Stomach (tissue), 9 donors: ENCODE results near the gene GLI1. TPM values are rescaled to one million over a fixed set of nuclear protein-coding genes. Genes with fewer than 3 reads are reported as not detected.

Experiments
- DNase-seq, 2 donors: peaks; one replicate each; pipeline versions ENCODE4 v3.0.0 to v3.0.0-alpha.2; 2013 to 2019
- H3K27ac ChIP-seq, 5 donors: fragments of 200-600 bp in 4 of 5; sonication (generic) in 4 of 5; one replicate each; pipeline ENCODE4 v1.5.1; 2013 to 2019; ENCODE audit warnings: mild to moderate bottlenecking in 1 of 5, moderate library complexity in 1 of 5
- H3K27me3 ChIP-seq, 3 donors: fragments of 200-600 bp; sonication (generic); one replicate each; pipeline ENCODE4 v1.5.1; 2017 to 2019; ENCODE audit warnings: mixed run types in 1 of 3
- H3K36me3 ChIP-seq, 4 donors: fragments of 200-600 bp; sonication (generic); 1 replicate in 3 of 4; 2 replicates in 1 of 4; pipeline ENCODE4 v1.5.1; 2016 to 2019
- H3K4me1 ChIP-seq, 4 donors: fragments of 200-600 bp; sonication (generic); one replicate each; pipeline ENCODE4 v1.5.1; 2016 to 2019
- H3K4me3 ChIP-seq, 4 donors: fragments of 200-600 bp; sonication (generic) in 3 of 4; one replicate each; pipeline ENCODE4 v1.5.1; 2016 to 2019; ENCODE audit warnings: mild to moderate bottlenecking in 1 of 4
- H3K9me3 ChIP-seq, 4 donors: fragments of 200-600 bp; sonication (generic); one replicate each; pipeline ENCODE4 v1.5.1; 2016 to 2019
- EP300 ChIP-seq: sonication (generic); formaldehyde crosslinking; IDR thresholded peaks from one replicate; pipeline ENCODE4 v1.6.1; 2017; ENCODE audit warnings: antibody characterized with exemption
- POLR2A ChIP-seq, 4 donors: fragments of 450-650 bp; IDR thresholded peaks; one replicate each; pipeline ENCODE4 v1.6.1; 2016; ENCODE audit warnings: antibody characterized with exemption in 4 of 4, control low read depth in 2 of 4, mild to moderate bottlenecking in 1 of 4, moderate library complexity in 1 of 4
- POLR2AphosphoS5 ChIP-seq, 3 donors: sonication (generic); formaldehyde crosslinking; IDR thresholded peaks; one replicate each; pipeline ENCODE4 v1.6.1; 2016; ENCODE audit warnings: antibody characterized with exemption in 3 of 3
- WGBS, 5 donors: extraction: QIAGEN DNeasy Blood & Tissue Kit in 3 of 5; methylation state at CpG; one replicate each; pipeline versions ENCODE4 v1.1.5 to v1.1.7; 2013 to 2018; 5-methylcytosine and 5-hydroxymethylcytosine counted together
- intact Hi-C: fragments of 100-400 bp; cut with DNase I; formaldehyde crosslinking; loops from one replicate; pipeline ENCODE4 v1.15.1; 2023; ENCODE audit warnings: low total_unique reads
- polyA plus RNA-seq, 3 donors: library from polyadenylated mRNA; stranded (reverse); fragments of 200-250 nt; gene quantifications; one replicate each; pipeline ENCODE4 v1.2.3, GENCODE V29; 2013
- total RNA-seq, 5 donors: library from RNA; depleted of rRNA; stranded (reverse); fragments of >200 nt; gene quantifications; one replicate each; pipeline versions ENCODE4 v1.1.0 to v1.2.3, GENCODE V29; 2014 to 2016
- TF ChIP-seq, protein P1 (sequence below), 7 experiments: fragments of 450-650 bp in 4 of 7; fragments of 200-600 bp in 3 of 7; sonication (generic) in 3 of 7; IDR thresholded peaks; one replicate each; pipeline ENCODE4 v1.5.1; 2016 to 2019; ENCODE audit warnings: antibody characterized with exemption in 7 of 7, control low read depth in 2 of 7, mild to moderate bottlenecking in 1 of 7
- donor health status: healthy with polysubstance abuse.
- donor health status: Bipolar disorder and iron deficiency.
- donor health status: healthy.

The GLI1 gene
- total and polyA plus RNA-seq, 8 donors, result 0.14 to 4.0 (median 0.73) TPM

DNA sequence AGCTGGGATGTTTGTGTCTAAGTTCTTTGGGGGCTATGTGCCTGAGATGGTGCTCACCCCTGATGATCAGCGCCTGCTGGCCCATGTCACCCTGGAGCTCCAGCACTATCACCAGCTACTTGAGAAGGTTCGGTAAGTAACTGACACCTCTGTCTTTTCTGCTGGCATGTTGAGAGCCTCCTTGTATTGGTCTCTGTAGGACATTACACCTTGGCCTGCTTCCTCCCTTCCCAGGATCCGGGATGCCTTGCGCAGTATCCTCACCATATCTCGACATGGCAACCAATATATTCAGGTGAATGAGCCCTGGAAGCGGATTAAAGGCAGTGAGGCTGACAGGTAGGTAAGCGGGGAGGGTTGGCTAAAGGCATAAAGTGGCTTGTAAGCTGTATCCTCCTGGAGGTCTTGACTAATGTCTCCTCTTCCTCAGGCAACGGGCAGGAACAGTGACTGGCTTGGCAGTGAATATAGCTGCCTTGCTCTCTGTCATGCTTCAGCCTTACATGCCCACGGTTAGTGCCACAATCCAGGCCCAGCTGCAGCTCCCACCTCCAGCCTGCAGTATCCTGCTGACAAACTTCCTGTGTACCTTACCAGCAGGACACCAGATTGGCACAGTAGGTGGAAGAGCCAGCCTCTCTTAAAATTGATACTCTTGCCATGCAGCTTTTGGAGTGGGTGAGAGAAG, 55.3 kb downstream of the GLI1 start:
- H3K27ac ChIP-seq, result peak overlapping the region in 2 of 5 donors; percentile 34 to 99
- H3K36me3 ChIP-seq, result peaks cover 75 to 85% (median 82%) of the 10 kb centered on the region in 4 donors
- no peak overlapping the region for H3K4me3 ChIP-seq
- TF ChIP-seq POLR2A (IDR thresholded peaks at IDR 0.05), result no peak
- no peak for TF ChIP-seq POLR2AphosphoS5 (IDR thresholded peaks at IDR 0.05)
- TF ChIP-seq, protein P1, sequence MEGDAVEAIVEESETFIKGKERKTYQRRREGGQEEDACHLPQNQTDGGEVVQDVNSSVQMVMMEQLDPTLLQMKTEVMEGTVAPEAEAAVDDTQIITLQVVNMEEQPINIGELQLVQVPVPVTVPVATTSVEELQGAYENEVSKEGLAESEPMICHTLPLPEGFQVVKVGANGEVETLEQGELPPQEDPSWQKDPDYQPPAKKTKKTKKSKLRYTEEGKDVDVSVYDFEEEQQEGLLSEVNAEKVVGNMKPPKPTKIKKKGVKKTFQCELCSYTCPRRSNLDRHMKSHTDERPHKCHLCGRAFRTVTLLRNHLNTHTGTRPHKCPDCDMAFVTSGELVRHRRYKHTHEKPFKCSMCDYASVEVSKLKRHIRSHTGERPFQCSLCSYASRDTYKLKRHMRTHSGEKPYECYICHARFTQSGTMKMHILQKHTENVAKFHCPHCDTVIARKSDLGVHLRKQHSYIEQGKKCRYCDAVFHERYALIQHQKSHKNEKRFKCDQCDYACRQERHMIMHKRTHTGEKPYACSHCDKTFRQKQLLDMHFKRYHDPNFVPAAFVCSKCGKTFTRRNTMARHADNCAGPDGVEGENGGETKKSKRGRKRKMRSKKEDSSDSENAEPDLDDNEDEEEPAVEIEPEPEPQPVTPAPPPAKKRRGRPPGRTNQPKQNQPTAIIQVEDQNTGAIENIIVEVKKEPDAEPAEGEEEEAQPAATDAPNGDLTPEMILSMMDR (IDR thresholded peaks at IDR 0.05), result no peak
- TF ChIP-seq EP300, result no peak
- no peaks in the 10 kb centered on the region for H3K27me3 ChIP-seq
- DNase-seq, result no peak
- 82 to 85% (median 83%) methylated on average over 9 of the region's 9 CpGs for WGBS, 5 donors
- H3K4me1 ChIP-seq, result peaks cover 22 to 57% (median 41%) of the 10 kb centered on the region in 4 donors
- intact Hi-C loops, result no loop called here
- no peaks in the 10 kb centered on the region for H3K9me3 ChIP-seq

DNA sequence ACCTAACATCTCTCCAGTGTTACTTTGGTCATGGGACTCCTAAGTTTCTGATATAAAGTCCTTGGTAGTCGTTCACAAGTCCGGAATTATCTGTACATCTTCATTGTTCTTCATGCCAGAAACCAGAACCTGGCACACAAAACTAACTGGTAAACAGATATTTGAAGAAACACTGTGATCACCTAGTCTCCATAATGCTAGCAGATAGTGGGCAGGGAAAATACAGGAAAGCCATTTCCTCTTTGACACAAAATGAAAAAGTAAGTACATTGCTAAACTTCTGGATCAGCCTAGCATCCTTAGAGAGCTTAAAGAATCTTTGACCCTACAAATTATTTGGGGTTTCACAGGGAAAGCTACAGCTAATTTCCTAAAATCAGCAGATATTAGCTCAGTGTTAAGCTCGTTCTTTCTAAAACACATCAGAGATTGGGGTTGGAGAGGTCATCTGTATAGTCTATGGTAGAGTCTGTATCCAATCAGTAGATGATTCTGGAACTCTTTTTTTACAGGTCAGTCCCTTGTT, 55.9 kb downstream of the GLI1 start:
- TF ChIP-seq POLR2A (IDR thresholded peaks at IDR 0.05), result no peak
- TF ChIP-seq POLR2AphosphoS5 (IDR thresholded peaks at IDR 0.05), result no peak
- TF ChIP-seq, protein P1 (IDR thresholded peaks at IDR 0.05), result no peak
- no peak for TF ChIP-seq EP300
- Histone ChIP-seq H3K27me3 (no peaks in the 10 kb centered on the region), H3K27ac (peak overlapping the region in 2 of 5 donors; percentile 34 to 99), H3K36me3 (peaks cover 74 to 79% (median 76%) of the 10 kb centered on the region in 4 donors), H3K9me3 (no peaks in the 10 kb centered on the region), H3K4me3 (no peak overlapping the region), H3K4me1 (peaks cover 22 to 57% (median 43%) of the 10 kb centered on the region in 4 donors)
- 37 to 72% (median 56%) methylated on average over 3 of the region's 3 CpGs for WGBS, 5 donors
- intact Hi-C loops, result no loop called here
- DNase-seq, result no peak

DNA sequence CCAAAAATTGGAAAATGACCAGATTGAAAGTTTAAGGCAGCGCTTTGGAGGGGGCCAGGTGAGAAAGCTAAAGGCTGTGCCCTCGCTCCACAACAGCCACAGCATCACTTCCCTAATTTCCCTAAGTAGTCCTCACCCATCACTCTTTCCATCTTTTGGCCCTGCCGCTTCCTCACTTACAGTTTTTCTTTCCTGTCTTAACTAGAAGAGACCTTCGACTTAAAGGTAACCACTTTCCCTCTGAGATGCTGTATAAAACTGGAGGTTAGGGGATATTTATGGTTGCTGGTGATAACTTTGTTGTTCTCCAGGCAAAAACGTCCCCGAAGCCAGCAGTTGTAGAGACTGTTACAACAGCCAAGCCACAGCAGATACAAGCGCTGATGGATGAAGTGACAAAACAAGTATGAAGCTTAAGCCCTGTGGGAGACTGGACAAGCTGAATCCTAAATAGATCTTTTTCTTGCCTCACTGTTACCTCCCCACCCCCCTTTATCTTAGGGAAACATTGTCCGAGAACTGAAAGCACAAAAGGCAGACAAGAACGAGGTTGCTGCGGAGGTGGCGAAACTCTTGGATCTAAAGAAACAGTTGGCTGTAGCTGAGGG, 56.5 kb downstream of the GLI1 start:
- no peak for DNase-seq
- H3K27me3 ChIP-seq, result no peaks in the 10 kb centered on the region
- peaks cover 25 to 61% (median 46%) of the 10 kb centered on the region in 4 donors for H3K4me1 ChIP-seq
- 69 to 80% (median 72%) methylated on average over 11 of the region's 11 CpGs for WGBS, 5 donors
- H3K4me3 ChIP-seq, result no peak overlapping the region
- intact Hi-C loops, result no loop called here
- TF ChIP-seq POLR2AphosphoS5 (IDR thresholded peaks at IDR 0.05) (no peak), POLR2A (IDR thresholded peaks at IDR 0.05) (no peak), EP300 (no peak)
- TF ChIP-seq, protein P1 (IDR thresholded peaks at IDR 0.05), result no peak
- H3K9me3 ChIP-seq, result no peaks in the 10 kb centered on the region
- H3K27ac ChIP-seq, result peak overlapping the region in 3 of 5 donors; percentile 1 to 99 (median 99)
- peaks cover 68 to 73% (median 70%) of the 10 kb centered on the region in 4 donors for H3K36me3 ChIP-seq

DNA sequence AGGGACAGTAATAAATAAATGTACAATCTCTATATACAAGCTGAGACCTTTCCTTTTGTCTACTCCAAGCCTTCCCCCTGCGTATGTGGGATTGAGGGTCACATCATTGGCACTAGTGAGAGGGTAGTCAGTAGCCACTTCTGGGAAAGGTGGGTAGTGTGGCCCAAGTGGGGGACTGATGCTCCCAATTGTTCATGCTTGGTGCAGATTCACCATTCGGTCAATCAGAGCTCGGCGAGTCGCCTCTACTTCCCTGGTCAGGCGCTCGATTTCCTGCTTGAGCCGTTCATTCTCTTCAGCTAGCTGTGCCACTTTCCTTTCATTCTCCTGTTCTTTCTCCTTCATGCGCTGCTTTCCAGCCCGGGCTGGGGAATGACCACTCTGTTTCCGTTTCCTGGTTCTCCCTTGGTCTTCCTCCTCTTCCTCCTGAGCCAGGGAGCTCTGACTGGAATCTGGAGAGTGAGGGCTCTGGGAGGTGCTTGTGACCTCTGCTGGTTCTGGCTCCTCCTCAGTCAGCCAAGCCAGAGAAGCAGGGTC, 57.1 kb downstream of the GLI1 start:
- peaks cover 31 to 67% (median 53%) of the 10 kb centered on the region in 4 donors for H3K4me1 ChIP-seq
- TF ChIP-seq POLR2AphosphoS5 (IDR thresholded peaks at IDR 0.05), result no peak
- TF ChIP-seq EP300, result no peak

More for the DNA sequence above, 57.1 kb downstream of the GLI1 start:
- WGBS, 5 donors, result 81 to 88% (median 83%) methylated on average over 11 of the region's 11 CpGs
- peaks cover 61 to 66% (median 64%) of the 10 kb centered on the region in 4 donors for H3K36me3 ChIP-seq
- no peaks in the 10 kb centered on the region for H3K9me3 ChIP-seq
- H3K27me3 ChIP-seq, result no peaks in the 10 kb centered on the region
- H3K27ac ChIP-seq, result peak overlapping the region; percentile 13 to 99 (median 99)
- DNase-seq, result no peak
- intact Hi-C loops, result no loop called here
- no peak overlapping the region for H3K4me3 ChIP-seq
